Stomach (tissue), 9 donors: ENCODE data around the gene COL4A2. TPM values are rescaled to one million over a fixed set of nuclear protein-coding genes. Genes with fewer than 3 reads are reported as not detected.

Source experiments
- DNase-seq, 2 donors: peaks; one replicate each; pipeline versions ENCODE4 v3.0.0 to v3.0.0-alpha.2; 2013 to 2019
- H3K27ac ChIP-seq, 5 donors: fragments of 200-600 bp in 4 of 5; sonication (generic) in 4 of 5; one replicate each; pipeline ENCODE4 v1.5.1; 2013 to 2019; ENCODE audit warnings: mild to moderate bottlenecking in 1 of 5, moderate library complexity in 1 of 5
- H3K27me3 ChIP-seq, 3 donors: fragments of 200-600 bp; sonication (generic); one replicate each; pipeline ENCODE4 v1.5.1; 2017 to 2019; ENCODE audit warnings: mixed run types in 1 of 3
- H3K36me3 ChIP-seq, 4 donors: fragments of 200-600 bp; sonication (generic); 1 replicate in 3 of 4; 2 replicates in 1 of 4; pipeline ENCODE4 v1.5.1; 2016 to 2019
- H3K4me1 ChIP-seq, 4 donors: fragments of 200-600 bp; sonication (generic); one replicate each; pipeline ENCODE4 v1.5.1; 2016 to 2019
- H3K4me3 ChIP-seq, 4 donors: fragments of 200-600 bp; sonication (generic) in 3 of 4; one replicate each; pipeline ENCODE4 v1.5.1; 2016 to 2019; ENCODE audit warnings: mild to moderate bottlenecking in 1 of 4
- H3K9me3 ChIP-seq, 4 donors: fragments of 200-600 bp; sonication (generic); one replicate each; pipeline ENCODE4 v1.5.1; 2016 to 2019
- EP300 ChIP-seq: sonication (generic); formaldehyde crosslinking; IDR thresholded peaks from one replicate; pipeline ENCODE4 v1.6.1; 2017; ENCODE audit warnings: antibody characterized with exemption
- POLR2A ChIP-seq, 4 donors: fragments of 450-650 bp; IDR thresholded peaks; one replicate each; pipeline ENCODE4 v1.6.1; 2016; ENCODE audit warnings: antibody characterized with exemption in 4 of 4, control low read depth in 2 of 4, mild to moderate bottlenecking in 1 of 4, moderate library complexity in 1 of 4
- POLR2AphosphoS5 ChIP-seq, 3 donors: sonication (generic); formaldehyde crosslinking; IDR thresholded peaks; one replicate each; pipeline ENCODE4 v1.6.1; 2016; ENCODE audit warnings: antibody characterized with exemption in 3 of 3
- WGBS, 5 donors: extraction: QIAGEN DNeasy Blood & Tissue Kit in 3 of 5; methylation state at CpG; one replicate each; pipeline versions ENCODE4 v1.1.5 to v1.1.7; 2013 to 2018; 5-methylcytosine and 5-hydroxymethylcytosine counted together
- intact Hi-C: fragments of 100-400 bp; cut with DNase I; formaldehyde crosslinking; loops from one replicate; pipeline ENCODE4 v1.15.1; 2023; ENCODE audit warnings: low total_unique reads
- polyA plus RNA-seq, 3 donors: library from polyadenylated mRNA; stranded (reverse); fragments of 200-250 nt; gene quantifications; one replicate each; pipeline ENCODE4 v1.2.3, GENCODE V29; 2013
- total RNA-seq, 5 donors: library from RNA; depleted of rRNA; stranded (reverse); fragments of >200 nt; gene quantifications; one replicate each; pipeline versions ENCODE4 v1.1.0 to v1.2.3, GENCODE V29; 2014 to 2016
- TF ChIP-seq, protein P1 (sequence below), 7 experiments: fragments of 450-650 bp in 4 of 7; fragments of 200-600 bp in 3 of 7; sonication (generic) in 3 of 7; IDR thresholded peaks; one replicate each; pipeline ENCODE4 v1.5.1; 2016 to 2019; ENCODE audit warnings: antibody characterized with exemption in 7 of 7, control low read depth in 2 of 7, mild to moderate bottlenecking in 1 of 7
- donor health status: healthy with polysubstance abuse.
- donor health status: Bipolar disorder and iron deficiency.
- donor health status: healthy.

COL4A2 gene
- total and polyA plus RNA-seq, 8 donors, result 24.0 to 531 (median 214) TPM

DNA sequence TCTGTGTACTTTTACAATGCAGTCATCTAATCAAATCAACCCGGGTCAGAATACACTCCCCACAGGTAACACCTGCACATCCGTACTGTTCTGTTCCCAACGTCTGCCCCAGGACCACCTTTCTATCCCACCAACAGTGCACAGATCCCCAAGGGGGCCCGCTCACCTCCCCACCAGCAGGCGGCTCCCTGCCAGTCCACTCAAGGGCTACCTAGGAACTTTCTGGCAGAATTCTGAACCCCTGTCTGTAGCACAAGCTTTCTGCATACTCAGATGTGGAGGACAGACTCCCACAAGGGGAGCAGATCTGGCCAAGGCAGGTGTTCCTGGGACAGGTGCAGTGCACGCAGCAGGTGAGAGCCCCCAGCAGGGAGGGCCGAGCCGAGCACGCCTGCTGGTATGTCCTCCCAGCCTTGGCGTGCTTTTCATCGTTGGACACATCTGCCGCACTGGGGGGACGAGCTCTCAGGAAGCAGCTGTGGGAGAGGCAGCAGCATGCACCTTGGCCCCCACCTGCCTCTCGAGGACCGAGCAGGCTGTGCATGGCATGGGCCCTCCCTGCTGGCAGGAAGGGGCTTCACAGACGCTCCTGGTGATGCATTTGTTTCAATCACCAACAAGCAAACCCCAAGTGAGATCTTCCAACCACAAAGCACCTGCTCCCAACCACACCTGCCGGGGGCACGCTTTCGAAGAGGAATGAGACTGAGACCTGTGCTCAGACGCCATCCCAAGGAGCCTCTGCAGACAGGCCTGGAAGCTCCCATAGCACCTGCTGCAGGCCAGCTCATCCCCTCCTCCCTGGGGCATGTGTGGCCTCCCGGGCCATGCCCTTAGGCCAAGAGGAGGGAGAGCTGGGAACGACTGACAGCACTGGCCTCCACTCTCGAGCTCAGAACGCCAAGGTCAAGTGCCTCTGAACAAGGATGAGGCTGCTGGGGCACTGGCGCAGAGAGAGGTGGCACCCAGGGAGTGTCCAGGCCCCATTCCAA is 218.5 kb downstream of the COL4A2 start:
- Histone ChIP-seq H3K4me3 (no peak overlapping the region), H3K4me1 (peaks cover 65 to 92% (median 79%) of the 10 kb centered on the region in 4 donors), H3K27ac (peak overlapping the region; percentile 55 to 87 (median 82)), H3K9me3 (no peaks in the 10 kb centered on the region), H3K36me3 (peaks cover 7 to 16% (median 15%) of the 10 kb centered on the region in 4 donors), H3K27me3 (no peaks in the 10 kb centered on the region)
- intact Hi-C loops, result no loop called here
- 48 to 55% (median 51%) methylated on average over 19 to 25 of the region's 25 CpGs for WGBS, 5 donors
- DNase-seq, result no peak
- TF ChIP-seq POLR2AphosphoS5 (IDR thresholded peaks at IDR 0.05) (no peak), EP300 (no peak)
- TF ChIP-seq, protein P1, sequence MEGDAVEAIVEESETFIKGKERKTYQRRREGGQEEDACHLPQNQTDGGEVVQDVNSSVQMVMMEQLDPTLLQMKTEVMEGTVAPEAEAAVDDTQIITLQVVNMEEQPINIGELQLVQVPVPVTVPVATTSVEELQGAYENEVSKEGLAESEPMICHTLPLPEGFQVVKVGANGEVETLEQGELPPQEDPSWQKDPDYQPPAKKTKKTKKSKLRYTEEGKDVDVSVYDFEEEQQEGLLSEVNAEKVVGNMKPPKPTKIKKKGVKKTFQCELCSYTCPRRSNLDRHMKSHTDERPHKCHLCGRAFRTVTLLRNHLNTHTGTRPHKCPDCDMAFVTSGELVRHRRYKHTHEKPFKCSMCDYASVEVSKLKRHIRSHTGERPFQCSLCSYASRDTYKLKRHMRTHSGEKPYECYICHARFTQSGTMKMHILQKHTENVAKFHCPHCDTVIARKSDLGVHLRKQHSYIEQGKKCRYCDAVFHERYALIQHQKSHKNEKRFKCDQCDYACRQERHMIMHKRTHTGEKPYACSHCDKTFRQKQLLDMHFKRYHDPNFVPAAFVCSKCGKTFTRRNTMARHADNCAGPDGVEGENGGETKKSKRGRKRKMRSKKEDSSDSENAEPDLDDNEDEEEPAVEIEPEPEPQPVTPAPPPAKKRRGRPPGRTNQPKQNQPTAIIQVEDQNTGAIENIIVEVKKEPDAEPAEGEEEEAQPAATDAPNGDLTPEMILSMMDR (IDR thresholded peaks at IDR 0.05), result peak in 1 of 7 experiments; percentile 3

DNA sequence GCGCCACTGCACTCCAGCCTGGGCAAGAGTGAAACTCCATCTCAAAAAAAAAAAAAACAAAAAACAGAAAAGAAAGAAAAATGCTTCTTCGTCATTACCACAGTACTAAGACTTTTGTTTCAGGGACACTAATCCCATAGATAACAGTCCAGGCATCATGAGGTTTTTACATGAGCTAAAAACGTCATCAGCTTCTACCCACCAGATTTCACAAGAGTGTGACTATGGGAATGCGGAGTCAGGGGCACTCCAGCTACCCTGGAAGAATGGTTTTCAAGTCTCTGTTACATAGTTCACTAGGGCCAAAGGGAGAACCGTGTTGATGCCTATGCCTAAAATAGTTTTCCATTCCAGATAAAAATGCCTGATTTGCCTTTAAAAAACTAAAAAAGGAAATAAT is 221.3 kb downstream of the COL4A2 start:
- peaks cover 4 to 6% (median 6%) of the 10 kb centered on the region in 4 donors for H3K36me3 ChIP-seq
- intact Hi-C loops, result no loop called here
- TF ChIP-seq POLR2AphosphoS5 (IDR thresholded peaks at IDR 0.05), result peak in 1 of 3 donors; percentile 41
- TF ChIP-seq, protein P1 (IDR thresholded peaks at IDR 0.05), result no peak
- peaks cover 62 to 92% (median 76%) of the 10 kb centered on the region in 4 donors for H3K4me1 ChIP-seq
- H3K27me3 ChIP-seq, result no peaks in the 10 kb centered on the region
- H3K27ac ChIP-seq, result peak overlapping the region; percentile 48 to 87 (median 82)
- WGBS, 5 donors, result 67 to 74% (median 71%) methylated on average over 5 of the region's 5 CpGs
- no peaks in the 10 kb centered on the region for H3K9me3 ChIP-seq
- no peak for DNase-seq
- no peak overlapping the region for H3K4me3 ChIP-seq

DNA sequence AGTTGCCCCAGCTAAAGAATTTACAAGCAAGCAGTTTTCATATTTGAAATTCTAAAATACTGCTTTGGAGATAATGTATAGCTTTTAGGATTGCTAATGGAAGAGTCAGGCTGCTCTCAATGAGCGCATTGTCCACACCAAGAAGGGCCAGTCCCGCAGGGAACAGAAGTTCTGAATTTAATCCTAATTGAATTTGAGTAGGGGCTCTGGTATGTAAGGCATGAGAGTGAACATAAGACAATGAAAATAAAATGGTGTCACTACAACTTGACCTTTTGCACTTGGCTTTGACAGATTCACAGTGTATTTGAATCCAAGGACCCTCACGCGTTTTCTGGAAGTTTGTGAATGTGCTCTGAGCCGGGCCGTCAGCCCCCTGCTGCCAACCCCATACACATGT is 221.8 kb downstream of the COL4A2 start:
- H3K4me1 ChIP-seq, result peaks cover 61 to 92% (median 74%) of the 10 kb centered on the region in 4 donors

More for the DNA sequence above, 221.8 kb downstream of the COL4A2 start:
- Histone ChIP-seq H3K9me3 (no peaks in the 10 kb centered on the region), H3K4me3 (no peak overlapping the region), H3K27ac (peak overlapping the region in 4 of 5 donors; percentile 78 to 87 (median 83)), H3K27me3 (no peaks in the 10 kb centered on the region), H3K36me3 (peaks cover 0 to under 1% (median under 1%) of the 10 kb centered on the region in 4 donors)
- DNase-seq, result no peak
- intact Hi-C loops, result no loop called here
- TF ChIP-seq POLR2A (IDR thresholded peaks at IDR 0.05), result no peak
- TF ChIP-seq EP300, result no peak
- no peak for TF ChIP-seq POLR2AphosphoS5 (IDR thresholded peaks at IDR 0.05)
- TF ChIP-seq, protein P1 (IDR thresholded peaks at IDR 0.05), result no peak
- WGBS, 5 donors, result 91 to 95% (median 92%) methylated on average over 6 of the region's 6 CpGs
